HL-60 (cell line): ENCODE results near the gene ANO1.

Source experiments
- DNase-seq, 2 experiments: peaks; one replicate each; pipeline ENCODE4 v3.0.0-alpha.2; 2010 to 2020; ENCODE audit warnings: low read depth in 1 of 2, low spot score in 1 of 2
- H3K27ac ChIP-seq: fragments of 250-450 bp; sonication (Bioruptor Pico); replicated peaks from 2 replicates; pipeline ENCODE4 v1.5.1; 2020; ENCODE audit warnings: mild to moderate bottlenecking, moderate library complexity
- H3K27me3 ChIP-seq: fragments of 250-450 bp; sonication (Bioruptor Pico); 2 replicates; pipeline ENCODE4 v1.5.1; 2021; ENCODE audit warnings: mild to moderate bottlenecking, moderate library complexity; ENCODE audit not compliant: insufficient read depth, poor library complexity, severe bottlenecking
- H3K4me3 ChIP-seq: replicated peaks from 2 replicates; pipeline ENCODE4 v1.5.1; 2011; ENCODE audit warnings: mild to moderate bottlenecking, control low read depth, low read length; ENCODE audit not compliant: insufficient read depth
- GABPA ChIP-seq: IDR thresholded peaks from 2 replicates; pipeline ENCODE4 v1.6.1; 2012; ENCODE audit warnings: low read depth
- POLR2AphosphoS5 ChIP-seq: IDR thresholded peaks from 2 replicates; pipeline ENCODE4 v1.6.1; 2012; ENCODE audit warnings: low read depth
- SPI1 ChIP-seq: IDR thresholded peaks from 2 replicates; pipeline ENCODE4 v1.6.1; 2012; ENCODE audit warnings: low read depth, mild to moderate bottlenecking, borderline replicate concordance
- TF ChIP-seq, protein P1 (sequence below): IDR thresholded peaks from 2 replicates; pipeline ENCODE4 v1.6.1; 2012; ENCODE audit warnings: low read depth; ENCODE audit not compliant: insufficient replicate concordance
- TF ChIP-seq, protein P2 (sequence below): IDR thresholded peaks from one replicate; pipeline ENCODE4 v1.5.1; 2011; ENCODE audit warnings: low read length, control low read depth, inconsistent platforms; ENCODE audit not compliant: insufficient read depth

The ANO1 gene

DNA sequence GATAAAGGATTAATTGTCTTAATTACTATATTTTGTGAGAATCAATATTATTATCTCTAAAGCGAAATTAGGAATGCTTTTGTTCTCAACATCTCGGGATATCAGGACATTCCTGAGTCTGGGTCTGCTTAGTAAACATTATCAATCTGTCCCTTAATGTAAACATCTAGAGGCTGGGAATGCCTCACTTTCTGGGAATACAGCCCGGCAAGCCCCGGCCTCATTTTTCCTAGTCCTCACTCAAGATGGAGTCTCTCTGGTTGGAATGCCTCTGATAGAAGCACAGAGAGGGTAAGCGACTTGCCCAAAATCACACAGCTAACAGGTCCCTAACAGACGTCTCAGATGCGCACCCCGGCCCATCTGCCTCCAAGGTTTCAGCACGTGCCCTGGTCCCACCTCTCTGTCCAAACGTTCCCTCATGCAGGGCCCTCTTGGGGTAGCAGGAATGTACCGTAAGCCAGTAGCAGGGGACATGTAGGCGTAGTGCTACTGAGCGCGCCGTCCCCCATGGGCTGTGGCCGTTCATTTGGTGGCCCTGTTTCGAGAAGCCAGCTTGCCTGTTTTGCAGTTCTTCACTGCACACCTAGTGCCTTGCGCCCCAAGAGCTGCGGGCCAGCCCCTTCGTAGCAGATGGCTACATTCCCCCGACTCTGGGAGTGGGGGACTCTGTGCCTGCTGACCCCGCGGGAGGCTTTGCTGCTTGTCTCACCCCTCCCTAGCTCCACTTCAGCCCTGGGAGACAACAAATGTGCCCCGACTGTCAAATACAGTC is 62.8 kb downstream of the ANO1 start:
- DNase-seq: no peak
- TF ChIP-seq, protein P1, sequence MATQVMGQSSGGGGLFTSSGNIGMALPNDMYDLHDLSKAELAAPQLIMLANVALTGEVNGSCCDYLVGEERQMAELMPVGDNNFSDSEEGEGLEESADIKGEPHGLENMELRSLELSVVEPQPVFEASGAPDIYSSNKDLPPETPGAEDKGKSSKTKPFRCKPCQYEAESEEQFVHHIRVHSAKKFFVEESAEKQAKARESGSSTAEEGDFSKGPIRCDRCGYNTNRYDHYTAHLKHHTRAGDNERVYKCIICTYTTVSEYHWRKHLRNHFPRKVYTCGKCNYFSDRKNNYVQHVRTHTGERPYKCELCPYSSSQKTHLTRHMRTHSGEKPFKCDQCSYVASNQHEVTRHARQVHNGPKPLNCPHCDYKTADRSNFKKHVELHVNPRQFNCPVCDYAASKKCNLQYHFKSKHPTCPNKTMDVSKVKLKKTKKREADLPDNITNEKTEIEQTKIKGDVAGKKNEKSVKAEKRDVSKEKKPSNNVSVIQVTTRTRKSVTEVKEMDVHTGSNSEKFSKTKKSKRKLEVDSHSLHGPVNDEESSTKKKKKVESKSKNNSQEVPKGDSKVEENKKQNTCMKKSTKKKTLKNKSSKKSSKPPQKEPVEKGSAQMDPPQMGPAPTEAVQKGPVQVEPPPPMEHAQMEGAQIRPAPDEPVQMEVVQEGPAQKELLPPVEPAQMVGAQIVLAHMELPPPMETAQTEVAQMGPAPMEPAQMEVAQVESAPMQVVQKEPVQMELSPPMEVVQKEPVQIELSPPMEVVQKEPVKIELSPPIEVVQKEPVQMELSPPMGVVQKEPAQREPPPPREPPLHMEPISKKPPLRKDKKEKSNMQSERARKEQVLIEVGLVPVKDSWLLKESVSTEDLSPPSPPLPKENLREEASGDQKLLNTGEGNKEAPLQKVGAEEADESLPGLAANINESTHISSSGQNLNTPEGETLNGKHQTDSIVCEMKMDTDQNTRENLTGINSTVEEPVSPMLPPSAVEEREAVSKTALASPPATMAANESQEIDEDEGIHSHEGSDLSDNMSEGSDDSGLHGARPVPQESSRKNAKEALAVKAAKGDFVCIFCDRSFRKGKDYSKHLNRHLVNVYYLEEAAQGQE: no peak
- TF ChIP-seq SPI1 (no peak), GABPA (no peak), POLR2AphosphoS5 (no peak)
- TF ChIP-seq, protein P2, sequence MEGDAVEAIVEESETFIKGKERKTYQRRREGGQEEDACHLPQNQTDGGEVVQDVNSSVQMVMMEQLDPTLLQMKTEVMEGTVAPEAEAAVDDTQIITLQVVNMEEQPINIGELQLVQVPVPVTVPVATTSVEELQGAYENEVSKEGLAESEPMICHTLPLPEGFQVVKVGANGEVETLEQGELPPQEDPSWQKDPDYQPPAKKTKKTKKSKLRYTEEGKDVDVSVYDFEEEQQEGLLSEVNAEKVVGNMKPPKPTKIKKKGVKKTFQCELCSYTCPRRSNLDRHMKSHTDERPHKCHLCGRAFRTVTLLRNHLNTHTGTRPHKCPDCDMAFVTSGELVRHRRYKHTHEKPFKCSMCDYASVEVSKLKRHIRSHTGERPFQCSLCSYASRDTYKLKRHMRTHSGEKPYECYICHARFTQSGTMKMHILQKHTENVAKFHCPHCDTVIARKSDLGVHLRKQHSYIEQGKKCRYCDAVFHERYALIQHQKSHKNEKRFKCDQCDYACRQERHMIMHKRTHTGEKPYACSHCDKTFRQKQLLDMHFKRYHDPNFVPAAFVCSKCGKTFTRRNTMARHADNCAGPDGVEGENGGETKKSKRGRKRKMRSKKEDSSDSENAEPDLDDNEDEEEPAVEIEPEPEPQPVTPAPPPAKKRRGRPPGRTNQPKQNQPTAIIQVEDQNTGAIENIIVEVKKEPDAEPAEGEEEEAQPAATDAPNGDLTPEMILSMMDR: no peak
- H3K27ac ChIP-seq: no peak overlapping the region
- H3K4me3 ChIP-seq: no peak overlapping the region
- H3K27me3 ChIP-seq: peaks cover 23% of the 10 kb centered on the region

DNA sequence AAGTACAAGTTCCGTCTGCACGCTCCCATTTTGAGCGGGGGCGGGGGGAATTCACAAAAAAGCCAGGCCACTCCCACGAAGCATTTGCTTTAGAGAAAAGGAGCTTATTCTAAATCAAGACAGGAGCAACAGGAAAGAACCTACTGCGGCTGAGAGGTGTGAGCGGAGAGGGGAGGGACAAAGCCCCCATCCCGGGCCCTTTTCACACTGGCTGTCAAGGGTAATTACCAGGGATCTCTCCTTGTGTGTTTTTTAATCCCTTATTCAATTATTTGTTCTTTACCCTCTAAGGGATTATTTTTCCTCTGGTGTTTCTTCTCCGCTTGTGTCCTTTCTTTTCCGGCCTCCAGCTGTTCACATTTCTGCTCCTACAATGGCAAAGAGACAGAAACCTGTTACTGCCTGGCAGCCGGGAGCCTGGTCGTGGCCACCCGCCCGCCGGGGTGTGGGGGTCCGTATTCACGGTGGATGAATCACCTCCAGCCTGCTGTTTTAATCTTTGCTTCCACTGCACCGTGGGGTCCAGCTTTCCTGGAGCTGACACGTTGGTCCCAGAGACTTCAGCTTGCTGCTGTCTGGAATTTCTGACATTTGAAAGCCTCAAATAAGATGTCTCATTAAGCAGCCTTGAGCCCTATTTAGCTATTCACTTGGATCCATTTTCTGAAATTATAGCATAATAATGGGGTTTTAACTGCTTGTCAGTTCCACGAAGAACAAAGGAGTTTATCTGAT is 63.5 kb downstream of the ANO1 start:
- Histone ChIP-seq H3K4me3 (no peak overlapping the region), H3K27ac (no peak overlapping the region), H3K27me3 (peaks cover 23% of the 10 kb centered on the region)
- no peak for TF ChIP-seq SPI1
- TF ChIP-seq, protein P2: no peak
- no peak for TF ChIP-seq POLR2AphosphoS5
- TF ChIP-seq GABPA: no peak
- TF ChIP-seq, protein P1: no peak
- no peak for DNase-seq

DNA sequence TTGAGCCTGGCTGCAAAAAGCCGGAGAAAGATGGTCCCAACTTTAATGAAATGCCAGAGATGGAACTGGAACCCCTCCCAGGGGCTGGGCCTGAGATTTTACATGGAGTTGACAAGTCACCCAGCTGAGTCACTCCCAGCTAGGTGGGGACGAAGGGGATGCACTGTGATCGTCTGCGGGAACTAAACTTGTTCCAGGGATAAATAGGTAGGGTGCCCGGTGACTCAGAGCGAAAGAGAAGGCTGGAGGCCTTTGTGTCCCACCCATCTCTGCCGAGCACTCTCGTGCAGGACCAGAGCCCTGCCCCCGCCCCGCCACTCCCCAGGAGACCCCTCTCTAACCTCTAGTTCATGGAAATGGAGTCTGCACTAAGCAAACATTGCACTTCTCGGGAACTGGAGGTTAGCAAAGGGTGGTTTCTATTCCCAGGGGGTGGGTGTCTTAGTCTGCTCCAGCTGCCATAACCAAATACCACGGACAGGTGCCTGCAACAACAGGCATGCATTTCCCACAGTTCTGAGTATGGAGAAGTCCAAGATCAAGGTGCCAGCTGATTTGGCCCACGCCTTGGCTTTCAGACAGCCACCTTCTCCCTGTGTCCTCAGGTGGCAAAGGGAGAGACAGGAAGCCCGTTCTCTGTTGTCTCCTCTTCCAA is 64.2 kb downstream of the ANO1 start:
- DNase-seq: no peak

More for the DNA sequence above, 64.2 kb downstream of the ANO1 start:
- Histone ChIP-seq H3K27me3 (peaks cover 23% of the 10 kb centered on the region), H3K4me3 (no peak overlapping the region), H3K27ac (no peak overlapping the region)
- TF ChIP-seq POLR2AphosphoS5 (no peak), GABPA (no peak)
- TF ChIP-seq, protein P1: no peak
